ENCODE results near the gene PLEKHG7.
"Not testable (repeated sequence)": the region's sequence is repeated elsewhere in the genome, so short reads cannot be mapped to it uniquely, and the experiment has no call there.

Gene PLEKHG7

GRCh38 chr12:92737855-92738850 lies 35.4 kb downstream of the PLEKHG7 start:
- FAIRE-seq (no peak), DNase-seq (ENCODE audit: insufficient read length, low spot score) (no peak)
- TF ChIP-seq SPI1 (IDR thresholded peaks at IDR 0.05; ENCODE audit: low read depth, low read length) (no peak), PAX5 (IDR thresholded peaks at IDR 0.05; ENCODE audit: insufficient read depth, low read length, severe bottlenecking) (no peak), TAF1 (IDR thresholded peaks at IDR 0.05; ENCODE audit: low read depth, low read length) (no peak), POLR2A (IDR thresholded peaks at IDR 0.05; ENCODE audit: low read depth, low read length) (no peak), POU2F2 (IDR thresholded peaks at IDR 0.05; ENCODE audit: low read depth, low read length) (no peak), POLR2AphosphoS5 (IDR thresholded peaks at IDR 0.05; ENCODE audit: low read depth, low read length) (no peak)

GRCh38 chr12:92739113-92739512 lies 36.3 kb downstream of the PLEKHG7 start:
- TF ChIP-seq TAF1 (IDR thresholded peaks at IDR 0.05; ENCODE audit: low read depth, low read length), result no peak
- TF ChIP-seq POLR2A (IDR thresholded peaks at IDR 0.05; ENCODE audit: low read depth, low read length), result no peak
- DNase-seq (ENCODE audit: insufficient read length, low spot score) (no peak), FAIRE-seq (no peak)

GRCh38 chr12:92740411-92740810 lies 37.6 kb downstream of the PLEKHG7 start:
- FAIRE-seq, result no peak
- TF ChIP-seq TAF1 (IDR thresholded peaks at IDR 0.05; ENCODE audit: low read depth, low read length) (no peak), SPI1 (IDR thresholded peaks at IDR 0.05; ENCODE audit: low read depth, low read length) (no peak), PAX5 (IDR thresholded peaks at IDR 0.05; ENCODE audit: insufficient read depth, low read length, severe bottlenecking) (no peak), POLR2AphosphoS5 (IDR thresholded peaks at IDR 0.05; ENCODE audit: low read depth, low read length) (no peak), POLR2A (IDR thresholded peaks at IDR 0.05; ENCODE audit: low read depth, low read length) (no peak), POU2F2 (IDR thresholded peaks at IDR 0.05; ENCODE audit: low read depth, low read length) (no peak)
- DNase-seq (ENCODE audit: insufficient read length, low spot score), result no peak

DNA sequence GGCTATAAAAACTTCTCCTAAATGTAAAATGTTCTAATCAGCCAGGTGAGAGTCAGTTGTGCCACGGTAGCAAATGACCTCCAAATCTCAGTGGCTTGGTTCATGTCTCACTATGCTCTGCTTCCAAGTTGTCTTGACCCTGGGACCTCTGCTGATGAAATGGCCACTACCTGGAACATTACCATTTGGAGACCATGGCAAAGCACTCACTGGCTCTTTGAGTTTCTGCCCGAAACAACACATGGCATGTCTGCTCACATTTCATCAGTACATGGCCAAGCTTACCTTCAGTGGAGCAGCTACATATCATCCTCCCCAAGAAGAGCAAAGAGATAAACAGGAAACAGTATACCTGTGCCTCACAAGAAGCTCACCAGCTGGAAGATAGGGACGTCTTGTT lies 40.2 kb downstream of the PLEKHG7 start:
- FAIRE-seq, result no peak
- no peak for DNase-seq (ENCODE audit: insufficient read length, low spot score)
- TF ChIP-seq PAX5 (IDR thresholded peaks at IDR 0.05; ENCODE audit: insufficient read depth, low read length, severe bottlenecking) (no peak), SPI1 (IDR thresholded peaks at IDR 0.05; ENCODE audit: low read depth, low read length) (no peak), POU2F2 (IDR thresholded peaks at IDR 0.05; ENCODE audit: low read depth, low read length) (no peak), POLR2A (IDR thresholded peaks at IDR 0.05; ENCODE audit: low read depth, low read length) (no peak), POLR2AphosphoS5 (IDR thresholded peaks at IDR 0.05; ENCODE audit: low read depth, low read length) (no peak), TAF1 (IDR thresholded peaks at IDR 0.05; ENCODE audit: low read depth, low read length) (no peak)

GRCh38 chr12:92745856-92746550 lies 43.2 kb downstream of the PLEKHG7 start:
- DNase-seq (ENCODE audit: insufficient read length, low spot score), result no peak
- no peak for FAIRE-seq
- TF ChIP-seq POLR2AphosphoS5 (IDR thresholded peaks at IDR 0.05; ENCODE audit: low read depth, low read length) (no peak), POU2F2 (IDR thresholded peaks at IDR 0.05; ENCODE audit: low read depth, low read length) (no peak), POLR2A (IDR thresholded peaks at IDR 0.05; ENCODE audit: low read depth, low read length) (no peak), SPI1 (IDR thresholded peaks at IDR 0.05; ENCODE audit: low read depth, low read length) (no peak), PAX5 (IDR thresholded peaks at IDR 0.05; ENCODE audit: insufficient read depth, low read length, severe bottlenecking) (no peak)

DNA sequence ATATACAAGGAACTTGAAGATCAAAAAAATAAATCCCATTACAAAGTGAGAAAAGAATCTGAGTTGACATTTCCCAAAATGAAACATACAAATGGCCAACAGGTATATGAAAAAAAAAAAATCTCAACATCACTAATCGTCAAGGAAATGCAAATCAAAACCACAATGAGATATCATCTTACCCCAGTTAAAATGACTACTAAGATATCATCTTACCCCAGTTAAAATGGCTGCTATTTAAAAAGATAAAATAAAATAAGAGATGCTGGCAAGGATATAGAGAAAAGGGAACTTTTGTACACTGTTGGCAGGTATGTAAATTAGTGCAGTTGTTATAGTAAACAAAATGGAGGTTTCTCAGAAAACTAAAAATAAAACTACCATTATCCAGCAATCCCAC lies 44.4 kb downstream of the PLEKHG7 start:
- FAIRE-seq (no peak), DNase-seq (ENCODE audit: insufficient read length, low spot score) (no peak)
- TF ChIP-seq POU2F2 (IDR thresholded peaks at IDR 0.05; ENCODE audit: low read depth, low read length) (no peak), PAX5 (IDR thresholded peaks at IDR 0.05; ENCODE audit: insufficient read depth, low read length, severe bottlenecking) (no peak), POLR2A (IDR thresholded peaks at IDR 0.05; ENCODE audit: low read depth, low read length) (no peak), POLR2AphosphoS5 (IDR thresholded peaks at IDR 0.05; ENCODE audit: low read depth, low read length) (no peak)

DNA sequence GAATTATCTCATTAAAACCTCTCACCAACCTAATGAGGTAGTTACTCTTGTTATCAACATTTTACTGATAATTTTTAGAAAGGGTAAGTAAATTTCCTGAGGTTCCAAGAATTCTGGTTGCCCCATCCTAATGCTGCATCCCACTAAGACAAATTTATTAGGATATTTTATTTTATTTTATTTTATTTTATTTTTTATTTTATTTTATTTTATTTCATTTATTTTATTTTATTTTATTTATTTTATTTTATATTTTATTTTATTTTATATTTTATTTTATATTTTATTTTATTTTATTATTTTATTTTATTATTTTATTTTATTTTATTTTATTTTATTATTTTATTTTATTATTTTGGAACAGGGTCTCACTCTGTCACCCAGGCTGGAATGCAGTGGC lies 46.9 kb downstream of the PLEKHG7 start:
- not testable (repeated sequence) for DNase-seq (ENCODE audit: insufficient read length, low spot score); FAIRE-seq

GRCh38 chr12:92753976-92754885 lies 51.4 kb downstream of the PLEKHG7 start:
- no peak for FAIRE-seq
- no peak for DNase-seq (ENCODE audit: insufficient read length, low spot score)
- TF ChIP-seq PAX5 (IDR thresholded peaks at IDR 0.05; ENCODE audit: insufficient read depth, low read length, severe bottlenecking), result no peak
- no peak for TF ChIP-seq SPI1 (IDR thresholded peaks at IDR 0.05; ENCODE audit: low read depth, low read length)
- no peak for TF ChIP-seq TAF1 (IDR thresholded peaks at IDR 0.05; ENCODE audit: low read depth, low read length)
- TF ChIP-seq POU2F2 (IDR thresholded peaks at IDR 0.05; ENCODE audit: low read depth, low read length), result no peak
- no peak for TF ChIP-seq POLR2AphosphoS5 (IDR thresholded peaks at IDR 0.05; ENCODE audit: low read depth, low read length)
- TF ChIP-seq POLR2A (IDR thresholded peaks at IDR 0.05; ENCODE audit: low read depth, low read length), result no peak

DNA sequence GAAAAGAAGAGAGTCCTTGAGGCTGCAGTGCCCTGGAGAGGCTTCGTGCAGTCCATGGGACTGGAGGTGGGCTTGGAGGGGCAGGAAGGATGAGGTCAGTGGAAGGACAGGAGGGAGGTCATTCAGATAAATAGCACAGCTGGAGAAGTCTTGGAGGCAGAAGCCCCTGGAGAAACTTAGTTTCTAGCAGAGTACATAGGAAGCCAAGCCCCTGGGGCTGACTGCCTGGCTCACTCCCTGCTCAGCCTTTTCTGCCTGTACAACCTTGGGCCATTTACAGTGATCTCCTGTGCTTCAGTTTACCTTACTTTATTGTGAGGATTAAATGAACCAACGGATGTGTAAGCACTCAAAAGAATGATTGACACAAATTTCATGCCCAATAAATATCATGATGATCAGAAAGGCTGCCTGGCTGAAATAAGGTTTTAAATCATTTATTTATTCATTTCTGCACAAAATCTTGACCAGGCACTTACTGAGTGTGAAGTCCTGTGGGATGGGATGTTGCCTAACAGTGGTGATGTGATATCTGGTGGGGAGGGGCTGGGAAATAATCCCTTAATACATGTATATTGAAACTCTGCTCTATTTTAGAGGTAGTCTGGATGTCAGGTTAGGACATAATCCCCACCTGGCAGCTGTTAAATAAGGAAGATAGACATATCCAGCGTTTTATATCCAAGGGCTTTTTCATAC lies 54.3 kb downstream of the PLEKHG7 start:
- no peak for TF ChIP-seq POU2F2 (IDR thresholded peaks at IDR 0.05; ENCODE audit: low read depth, low read length)
- TF ChIP-seq TAF1 (IDR thresholded peaks at IDR 0.05; ENCODE audit: low read depth, low read length), result no peak
- TF ChIP-seq POLR2AphosphoS5 (IDR thresholded peaks at IDR 0.05; ENCODE audit: low read depth, low read length), result no peak
- no peak for TF ChIP-seq PAX5 (IDR thresholded peaks at IDR 0.05; ENCODE audit: insufficient read depth, low read length, severe bottlenecking)
- no peak for TF ChIP-seq POLR2A (IDR thresholded peaks at IDR 0.05; ENCODE audit: low read depth, low read length)
- TF ChIP-seq SPI1 (IDR thresholded peaks at IDR 0.05; ENCODE audit: low read depth, low read length), result no peak
- DNase-seq (ENCODE audit: insufficient read length, low spot score) (no peak), FAIRE-seq (no peak)

Measured in GM12891 (cell line).